KOPT-K1 (cell line): ENCODE data around the gene SRSF10.
"Not testable (repeated sequence)": the region's sequence is repeated elsewhere in the genome, so short reads cannot be mapped to it uniquely, and the experiment has no call there.

ENCODE experiments used
- H3K27ac ChIP-seq: fragments of 200-600 bp; sonication (generic); 2 replicates; pipeline ENCODE4 v1.5.1; 2016; ENCODE audit warnings: antibody characterized with exemption, mild to moderate bottlenecking, low read depth, low read length; ENCODE audit not compliant: poor library complexity, severe bottlenecking
- H3K36me3 ChIP-seq: fragments of 200-600 bp; sonication (generic); 2 replicates; pipeline ENCODE4 v1.5.1; 2017; ENCODE audit warnings: antibody characterized with exemption, mild to moderate bottlenecking, low read length, moderate library complexity; ENCODE audit not compliant: insufficient read depth
- H3K9me3 ChIP-seq: fragments of 200-600 bp; sonication (generic); 2 replicates; pipeline ENCODE4 v1.5.1; 2017; ENCODE audit warnings: antibody characterized with exemption, low read length, mild to moderate bottlenecking; ENCODE audit not compliant: insufficient read depth, poor library complexity, severe bottlenecking

Gene SRSF10

GRCh38 chr1:23978805-23979204, 1.3 kb downstream of the SRSF10 start:
- no peaks in the 10 kb centered on the region for H3K9me3 ChIP-seq
- peak overlapping the region; percentile 95 for H3K27ac ChIP-seq
- H3K36me3 ChIP-seq: peaks cover 50% of the 10 kb centered on the region

GRCh38 chr1:23977854-23978191, 2.3 kb downstream of the SRSF10 start:
- H3K27ac ChIP-seq: peak overlapping the region; percentile 95
- peaks cover 60% of the 10 kb centered on the region for H3K36me3 ChIP-seq
- no peaks in the 10 kb centered on the region for H3K9me3 ChIP-seq

- peaks cover 65% of the 10 kb centered on the region for H3K36me3 ChIP-seq
- H3K27ac ChIP-seq: peak overlapping the region; percentile 4
- H3K9me3 ChIP-seq: no peaks in the 10 kb centered on the region
Measured at GRCh38 chr1:23977187-23977853, 2.8 kb downstream of the SRSF10 start.

GRCh38 chr1:23967871-23968270, 12.3 kb downstream of the SRSF10 start:
- peaks cover 100% of the 10 kb centered on the region for H3K36me3 ChIP-seq

GRCh38 chr1:23966973-23967493, 13.1 kb downstream of the SRSF10 start:
- Histone ChIP-seq H3K9me3 (no peaks in the 10 kb centered on the region), H3K36me3 (peaks cover 92% of the 10 kb centered on the region), H3K27ac (no peak overlapping the region)

More at GRCh38 chr1:23967871-23968270, 12.3 kb downstream of the SRSF10 start:
- Histone ChIP-seq H3K27ac (no peak overlapping the region), H3K9me3 (no peaks in the 10 kb centered on the region)

- H3K27ac ChIP-seq: no peak overlapping the region
- H3K36me3 ChIP-seq: peaks cover 90% of the 10 kb centered on the region
- no peaks in the 10 kb centered on the region for H3K9me3 ChIP-seq
Measured at GRCh38 chr1:23964790-23965740, 15.1 kb downstream of the SRSF10 start.

GRCh38 chr1:23964235-23964668, 15.9 kb downstream of the SRSF10 start:
- Histone ChIP-seq H3K27ac (no peak overlapping the region), H3K36me3 (peaks cover 82% of the 10 kb centered on the region)

GRCh38 chr1:23963617-23964234, 16.4 kb downstream of the SRSF10 start:
- no peaks in the 10 kb centered on the region for H3K9me3 ChIP-seq
- H3K36me3 ChIP-seq: peaks cover 77% of the 10 kb centered on the region
- H3K27ac ChIP-seq: no peak overlapping the region

More at GRCh38 chr1:23964235-23964668, 15.9 kb downstream of the SRSF10 start:
- H3K9me3 ChIP-seq: no peaks in the 10 kb centered on the region

GRCh38 chr1:23960291-23961020, 19.7 kb downstream of the SRSF10 start:
- Histone ChIP-seq H3K9me3 (no peaks in the 10 kb centered on the region), H3K36me3 (peaks cover 44% of the 10 kb centered on the region), H3K27ac (peak overlapping the region; percentile 100)

- H3K36me3 ChIP-seq: peaks cover 36% of the 10 kb centered on the region
- H3K9me3 ChIP-seq: no peaks in the 10 kb centered on the region
- peak within 1 kb of the TSS; percentile 100 for H3K27ac ChIP-seq
Measured at GRCh38 chr1:23959461-23960290, 20.5 kb downstream of the SRSF10 start, which contains the start of gene PNRC2. TSS of gene PNRC2 (plus strand) at chr1:23959828. CDS start at chr1:23961458, 1,630 bp downstream.

GRCh38 chr1:23958810-23959460, 21.2 kb downstream of the SRSF10 start:
- Histone ChIP-seq H3K27ac (peak overlapping the region; percentile 100), H3K9me3 (no peaks in the 10 kb centered on the region), H3K36me3 (peaks cover 29% of the 10 kb centered on the region)

- Histone ChIP-seq H3K27ac (peak overlapping the region; percentile 100), H3K36me3 (peaks cover 22% of the 10 kb centered on the region)
- not testable (repeated sequence) for H3K9me3 ChIP-seq
Measured at GRCh38 chr1:23958040-23958809, 21.9 kb downstream of the SRSF10 start.

GRCh38 chr1:23957096-23957495, 23.0 kb downstream of the SRSF10 start:
- Histone ChIP-seq H3K36me3 (peaks cover 17% of the 10 kb centered on the region), H3K27ac (no peak overlapping the region), H3K9me3 (no peaks in the 10 kb centered on the region)
